BE2C (cell line): ENCODE data around the gene ETV6.

Experiments
- DNase-seq: peaks from one replicate; pipeline ENCODE4 v3.0.0-alpha.2; 2020
- H3K27me3 ChIP-seq: fragments of 250-450 bp; sonication (Bioruptor Pico); 2 replicates; pipeline ENCODE4 v1.5.1; 2020; ENCODE audit warnings: mild to moderate bottlenecking
- H3K36me3 ChIP-seq: fragments of 250-450 bp; sonication (Bioruptor Pico); 2 replicates; pipeline ENCODE4 v1.5.1; 2020; ENCODE audit warnings: mild to moderate bottlenecking
- H3K4me1 ChIP-seq: fragments of 250-450 bp; sonication (Bioruptor Pico); 2 replicates; pipeline ENCODE4 v1.5.1; 2020
- H3K4me3 ChIP-seq: 2 replicates; pipeline ENCODE4 v1.5.1; 2011; ENCODE audit warnings: low read depth, low read length
- H3K9me3 ChIP-seq: fragments of 250-450 bp; sonication (Bioruptor Pico); 2 replicates; pipeline ENCODE4 v1.5.1; 2020
- TF ChIP-seq, protein P1 (sequence below): IDR thresholded peaks from 2 replicates; pipeline ENCODE4 v1.5.1; 2012; ENCODE audit warnings: mild to moderate bottlenecking, low read depth, low read length

Gene ETV6

GRCh38 chr12:11785712-11786111 lies 136.2 kb downstream of the ETV6 start:
- TF ChIP-seq, protein P1, sequence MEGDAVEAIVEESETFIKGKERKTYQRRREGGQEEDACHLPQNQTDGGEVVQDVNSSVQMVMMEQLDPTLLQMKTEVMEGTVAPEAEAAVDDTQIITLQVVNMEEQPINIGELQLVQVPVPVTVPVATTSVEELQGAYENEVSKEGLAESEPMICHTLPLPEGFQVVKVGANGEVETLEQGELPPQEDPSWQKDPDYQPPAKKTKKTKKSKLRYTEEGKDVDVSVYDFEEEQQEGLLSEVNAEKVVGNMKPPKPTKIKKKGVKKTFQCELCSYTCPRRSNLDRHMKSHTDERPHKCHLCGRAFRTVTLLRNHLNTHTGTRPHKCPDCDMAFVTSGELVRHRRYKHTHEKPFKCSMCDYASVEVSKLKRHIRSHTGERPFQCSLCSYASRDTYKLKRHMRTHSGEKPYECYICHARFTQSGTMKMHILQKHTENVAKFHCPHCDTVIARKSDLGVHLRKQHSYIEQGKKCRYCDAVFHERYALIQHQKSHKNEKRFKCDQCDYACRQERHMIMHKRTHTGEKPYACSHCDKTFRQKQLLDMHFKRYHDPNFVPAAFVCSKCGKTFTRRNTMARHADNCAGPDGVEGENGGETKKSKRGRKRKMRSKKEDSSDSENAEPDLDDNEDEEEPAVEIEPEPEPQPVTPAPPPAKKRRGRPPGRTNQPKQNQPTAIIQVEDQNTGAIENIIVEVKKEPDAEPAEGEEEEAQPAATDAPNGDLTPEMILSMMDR, result no peak
- no peak for DNase-seq
- Histone ChIP-seq H3K36me3 (no peaks in the 10 kb centered on the region), H3K9me3 (no peaks in the 10 kb centered on the region), H3K4me3 (no peak overlapping the region), H3K27me3 (no peaks in the 10 kb centered on the region), H3K4me1 (no peaks in the 10 kb centered on the region)

GRCh38 chr12:11786638-11787365 lies 137.3 kb downstream of the ETV6 start:
- DNase-seq, result no peak
- no peaks in the 10 kb centered on the region for H3K9me3 ChIP-seq
- TF ChIP-seq, protein P1, result no peak
- H3K4me3 ChIP-seq, result no peak overlapping the region
- H3K27me3 ChIP-seq, result no peaks in the 10 kb centered on the region
- H3K36me3 ChIP-seq, result no peaks in the 10 kb centered on the region
- no peaks in the 10 kb centered on the region for H3K4me1 ChIP-seq

DNA sequence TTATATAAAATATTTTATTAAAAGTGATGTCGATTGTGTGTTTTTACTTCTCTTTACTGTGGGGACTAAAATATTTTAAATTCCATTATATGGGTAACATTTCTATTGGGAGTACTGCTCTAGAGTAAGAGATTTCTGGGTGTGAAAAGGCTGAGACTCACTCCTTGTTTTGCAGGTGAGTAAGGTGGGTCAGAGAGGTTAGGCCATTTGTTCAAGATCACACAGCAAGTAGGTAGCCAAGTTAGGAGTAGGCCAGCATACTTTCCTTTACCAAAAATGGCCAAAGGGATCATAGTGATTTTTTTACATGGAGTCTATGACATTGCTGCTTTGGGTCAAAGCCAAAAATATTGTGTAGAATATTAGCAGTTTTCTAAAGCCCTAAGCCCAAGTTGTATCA lies 138.0 kb downstream of the ETV6 start:
- TF ChIP-seq, protein P1, result no peak
- H3K27me3 ChIP-seq, result no peaks in the 10 kb centered on the region

GRCh38 chr12:11787933-11788849 lies 138.7 kb downstream of the ETV6 start:
- DNase-seq, result no peak
- no peaks in the 10 kb centered on the region for H3K4me1 ChIP-seq
- TF ChIP-seq, protein P1, result no peak
- no peak overlapping the region for H3K4me3 ChIP-seq
- no peaks in the 10 kb centered on the region for H3K36me3 ChIP-seq
- no peaks in the 10 kb centered on the region for H3K9me3 ChIP-seq
- no peaks in the 10 kb centered on the region for H3K27me3 ChIP-seq

More for the DNA sequence above, 138.0 kb downstream of the ETV6 start:
- H3K4me3 ChIP-seq, result no peak overlapping the region
- H3K4me1 ChIP-seq, result no peaks in the 10 kb centered on the region
- H3K36me3 ChIP-seq, result no peaks in the 10 kb centered on the region
- no peak for DNase-seq
- no peaks in the 10 kb centered on the region for H3K9me3 ChIP-seq

GRCh38 chr12:11793921-11794710 lies 144.6 kb downstream of the ETV6 start:
- peaks cover 4% of the 10 kb centered on the region for H3K4me1 ChIP-seq
- TF ChIP-seq, protein P1, result no peak

More at GRCh38 chr12:11793921-11794710, 144.6 kb downstream of the ETV6 start:
- Histone ChIP-seq H3K9me3 (no peaks in the 10 kb centered on the region), H3K4me3 (no peak overlapping the region), H3K36me3 (no peaks in the 10 kb centered on the region), H3K27me3 (no peaks in the 10 kb centered on the region)
- no peak for DNase-seq
